ENCODE measurements around the gene GPC6.
"Not testable (repeated sequence)": the region's sequence is repeated elsewhere in the genome, so short reads cannot be mapped to it uniquely, and the experiment has no call there.

The GPC6 gene

DNA sequence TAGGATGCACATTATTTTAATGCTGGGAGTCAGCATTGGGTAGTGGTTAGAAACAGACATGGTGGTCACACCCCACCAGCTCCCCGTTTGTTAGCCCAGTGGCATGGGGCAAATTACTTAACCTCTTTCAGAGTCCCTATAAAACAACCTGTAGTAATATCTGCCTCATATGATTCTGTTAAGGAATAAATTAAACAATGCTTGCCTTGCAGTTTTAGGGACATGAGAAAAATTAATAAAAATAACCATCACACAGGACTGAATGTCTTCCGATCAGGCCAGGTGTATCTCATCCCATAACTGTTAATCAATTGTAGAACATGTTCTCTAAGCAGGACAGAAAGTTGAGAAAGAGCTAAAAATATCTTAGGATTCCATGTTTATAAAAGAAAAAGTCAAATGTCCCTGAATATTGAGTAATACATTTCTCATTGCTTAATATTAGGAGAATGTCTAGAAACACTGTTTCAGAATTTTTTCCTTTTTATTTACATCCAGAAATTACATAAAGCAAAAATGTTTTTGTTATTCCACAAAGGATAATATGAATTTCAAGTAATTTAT lies 196.5 kb downstream of the GPC6 start:
- no peak for DNase-seq (ENCODE audit: low read depth in 2 of 3, low spot score in 2 of 3)

DNA sequence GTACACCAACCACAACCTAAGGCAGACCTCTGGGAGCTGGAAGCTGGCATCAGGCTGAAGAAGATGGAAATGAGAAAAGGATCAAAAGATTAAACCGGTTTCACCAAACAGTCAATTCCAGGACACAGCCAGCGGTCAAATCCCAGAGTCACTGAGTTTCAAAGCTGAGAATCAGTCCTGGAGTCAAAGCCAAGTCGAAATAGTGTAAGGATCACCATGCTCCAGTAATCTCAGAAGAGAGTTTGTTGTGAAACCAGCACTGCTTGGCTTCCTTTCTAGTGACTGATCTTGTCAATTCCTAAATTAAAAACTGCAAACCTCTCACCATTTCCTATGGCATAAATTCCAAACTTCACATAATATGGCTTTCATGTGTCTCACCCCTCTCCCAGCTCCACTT lies 198.8 kb downstream of the GPC6 start:
- no peak for DNase-seq (ENCODE audit: low read depth in 2 of 3, low spot score in 2 of 3)

DNA sequence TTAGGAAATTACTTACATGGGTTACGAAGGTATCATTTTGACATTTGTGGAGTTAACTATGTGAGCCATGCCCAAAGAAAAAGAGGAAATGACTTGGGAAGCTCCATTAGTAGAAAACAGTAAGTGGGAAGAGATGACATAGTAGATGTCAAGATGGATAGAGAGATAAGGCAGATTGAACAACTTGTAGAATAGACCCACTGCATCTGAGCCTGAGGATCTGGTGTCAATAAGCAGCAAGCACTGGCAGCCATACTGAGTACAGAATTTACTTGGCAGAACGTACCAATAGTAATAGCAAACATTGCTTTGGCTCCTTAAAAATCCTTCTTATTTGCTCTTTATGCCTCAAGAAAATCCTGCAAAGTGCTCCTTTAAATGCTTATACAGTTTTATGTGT lies 203.8 kb downstream of the GPC6 start:
- no peak for DNase-seq (ENCODE audit: low read depth in 2 of 3, low spot score in 2 of 3)

DNA sequence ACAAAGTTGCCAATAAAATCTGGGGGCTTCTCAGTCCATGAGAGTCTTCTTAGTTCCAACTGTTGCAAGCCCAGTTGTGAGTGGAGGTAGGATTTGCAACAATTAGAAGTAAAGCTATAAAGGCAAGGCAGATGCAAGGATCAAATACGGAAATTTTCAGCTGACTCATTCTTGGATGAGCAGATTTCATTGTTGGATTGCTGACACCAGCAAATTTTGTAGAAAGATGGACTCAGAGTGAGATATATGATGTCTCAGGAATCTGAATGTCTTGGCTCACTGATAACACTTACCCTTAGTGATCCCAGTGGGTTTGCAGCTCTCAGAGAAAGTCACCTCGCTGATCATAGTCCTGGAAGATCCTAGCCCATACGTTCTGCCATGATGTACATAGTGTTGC lies 209.0 kb downstream of the GPC6 start:
- DNase-seq (ENCODE audit: low read depth in 2 of 3, low spot score in 2 of 3), result no peak

DNA sequence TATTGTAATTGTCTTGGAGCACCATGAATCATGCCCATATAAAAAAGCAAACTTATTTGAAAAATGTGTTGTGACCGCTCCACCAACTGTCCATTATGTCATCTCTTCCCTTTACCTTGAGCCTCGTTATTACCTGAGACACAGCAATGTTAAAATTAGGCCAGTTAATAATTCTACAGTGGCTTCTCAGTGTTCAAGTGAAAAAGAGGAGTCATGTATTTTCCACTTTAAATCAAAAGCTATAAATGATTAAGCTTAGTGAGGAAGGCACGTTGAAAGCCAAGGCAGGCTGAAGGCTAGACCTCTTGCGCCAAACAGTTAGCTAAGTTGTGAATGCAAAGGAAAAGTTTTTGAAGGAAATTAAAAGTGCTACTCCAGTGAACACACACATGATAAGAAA lies 210.5 kb downstream of the GPC6 start:
- no peak for DNase-seq (ENCODE audit: low read depth in 2 of 3, low spot score in 2 of 3)

DNA sequence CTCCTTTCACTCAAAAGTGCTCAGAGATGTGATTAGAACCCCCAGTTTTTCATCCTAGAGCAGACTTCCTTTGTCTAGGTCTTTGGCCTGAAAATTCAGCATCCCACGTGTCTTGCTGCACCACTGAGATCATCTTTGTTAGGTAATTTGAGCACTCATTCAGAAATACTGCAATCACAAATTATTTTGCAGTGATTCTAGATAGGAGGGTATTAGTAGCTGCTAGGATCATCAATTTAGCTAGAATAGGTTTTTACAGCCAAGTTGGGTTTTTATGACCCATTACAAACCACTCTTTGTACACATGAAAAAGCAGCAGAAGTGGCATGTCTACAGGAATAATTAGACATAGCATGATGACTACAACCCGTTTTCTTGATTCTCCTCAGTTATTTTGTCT lies 219.6 kb downstream of the GPC6 start:
- no peak for DNase-seq (ENCODE audit: low read depth in 2 of 3, low spot score in 2 of 3)

DNA sequence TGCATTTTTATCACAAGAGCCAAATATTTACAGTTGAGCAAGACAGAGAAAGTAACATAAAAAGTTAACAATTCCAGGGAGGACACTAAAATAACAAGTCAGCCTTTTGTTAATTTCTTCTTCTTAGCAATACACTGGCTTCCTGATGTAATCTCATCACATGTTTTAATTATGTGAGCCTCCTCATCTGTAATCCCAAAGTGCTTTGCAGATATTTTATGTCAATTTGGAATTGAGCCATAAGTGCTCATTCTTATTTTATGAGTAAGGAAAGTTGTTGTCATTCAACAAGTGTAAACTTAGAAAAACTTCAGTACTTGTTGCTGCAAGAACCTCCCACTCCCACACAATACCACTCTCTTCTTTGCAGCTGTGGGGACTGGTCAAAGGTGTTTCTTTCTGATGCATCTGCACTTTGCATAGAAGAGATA lies 223.6 kb downstream of the GPC6 start:
- DNase-seq (ENCODE audit: low read depth in 2 of 3, low spot score in 2 of 3), result no peak

DNA sequence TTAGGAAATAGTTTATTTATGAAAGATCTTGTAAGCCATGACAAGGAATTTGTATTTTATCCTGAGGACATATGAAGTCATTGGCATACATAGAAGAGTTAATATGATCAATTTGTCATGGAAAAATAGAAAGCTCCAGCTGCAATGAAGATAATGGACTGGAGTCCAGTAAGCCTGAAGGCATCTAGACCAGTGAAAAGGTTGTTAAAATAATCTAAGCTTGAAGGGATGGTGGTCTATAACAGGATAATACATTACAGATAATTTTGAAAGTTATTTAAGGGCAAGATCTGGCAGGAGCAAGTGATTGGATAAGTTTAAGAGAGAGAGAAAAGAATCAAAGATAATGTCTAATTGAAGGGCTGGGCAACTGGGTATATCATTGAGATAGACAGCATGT lies 224.2 kb downstream of the GPC6 start:
- DNase-seq (ENCODE audit: low read depth in 2 of 3, low spot score in 2 of 3), result no peak

DNA sequence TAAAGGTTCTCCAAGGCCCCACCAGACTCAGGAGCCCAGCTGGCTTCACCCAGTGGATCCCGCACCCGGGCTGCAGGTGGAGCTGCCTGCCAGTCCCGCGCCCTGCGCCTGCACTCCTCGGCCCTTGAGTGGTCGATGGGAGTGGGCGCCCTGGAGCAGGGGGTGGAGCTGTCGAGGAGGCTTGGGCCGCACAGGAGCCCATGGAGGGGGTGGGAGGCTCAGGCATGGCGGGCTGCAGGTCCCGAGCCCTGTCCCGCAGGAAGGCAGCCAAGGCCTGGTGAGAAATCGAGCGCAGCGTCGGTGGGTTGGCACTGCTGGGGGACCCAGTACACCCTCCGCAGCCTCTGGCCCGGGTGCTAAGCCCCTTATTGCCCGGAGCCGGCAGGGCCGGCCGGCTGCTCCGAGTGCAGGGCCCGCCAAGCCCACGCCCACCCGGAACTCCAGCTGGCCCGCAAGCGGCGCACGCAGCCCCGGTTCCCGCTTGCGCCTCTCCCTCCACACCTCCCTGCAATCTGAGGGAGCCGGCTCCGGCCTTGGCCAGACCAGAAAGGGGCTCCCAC lies 228.1 kb downstream of the GPC6 start:
- not testable (repeated sequence) for DNase-seq (ENCODE audit: low read depth in 2 of 3, low spot score in 2 of 3)

DNA sequence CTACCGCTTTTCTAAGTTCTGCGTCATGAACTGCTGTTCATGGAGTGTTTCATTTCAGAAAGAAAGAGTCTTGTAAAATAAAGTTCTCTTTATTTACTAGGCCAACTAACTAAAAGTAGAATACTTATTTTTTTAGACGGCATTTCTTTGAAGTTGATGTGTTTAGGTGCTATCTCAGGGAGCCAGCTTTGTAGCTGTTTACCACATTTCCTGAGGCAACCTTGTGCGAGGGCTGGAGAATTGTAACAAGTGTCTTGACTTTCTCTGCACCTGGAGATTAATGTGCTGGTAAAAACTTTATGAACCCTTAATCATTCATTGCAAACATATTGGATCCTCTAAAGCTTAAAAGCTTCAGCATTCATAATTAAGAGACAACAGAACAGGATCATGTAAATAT lies 229.3 kb downstream of the GPC6 start:
- DNase-seq (ENCODE audit: low read depth in 2 of 3, low spot score in 2 of 3), result no peak

DNA sequence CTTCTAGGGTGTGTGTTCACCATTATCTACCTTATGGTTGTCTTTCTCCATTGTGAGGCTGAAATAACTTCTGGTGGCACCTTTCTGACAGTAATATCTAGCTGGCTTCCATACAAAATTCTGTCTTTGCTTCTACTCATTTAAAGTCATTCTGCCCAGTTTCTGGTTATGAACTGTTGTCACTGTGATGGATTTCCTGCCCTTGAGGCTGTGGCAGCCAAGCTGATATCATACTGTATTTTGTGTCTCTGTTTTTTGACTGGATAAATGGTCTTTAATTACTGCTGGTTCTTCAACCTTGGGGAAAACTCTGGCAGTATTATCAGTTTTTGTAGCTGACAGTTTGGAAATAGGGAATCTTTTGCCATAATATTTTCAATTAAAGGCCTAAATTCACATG lies 233.4 kb downstream of the GPC6 start:
- DNase-seq (ENCODE audit: low read depth in 2 of 3, low spot score in 2 of 3), result no peak

DNA sequence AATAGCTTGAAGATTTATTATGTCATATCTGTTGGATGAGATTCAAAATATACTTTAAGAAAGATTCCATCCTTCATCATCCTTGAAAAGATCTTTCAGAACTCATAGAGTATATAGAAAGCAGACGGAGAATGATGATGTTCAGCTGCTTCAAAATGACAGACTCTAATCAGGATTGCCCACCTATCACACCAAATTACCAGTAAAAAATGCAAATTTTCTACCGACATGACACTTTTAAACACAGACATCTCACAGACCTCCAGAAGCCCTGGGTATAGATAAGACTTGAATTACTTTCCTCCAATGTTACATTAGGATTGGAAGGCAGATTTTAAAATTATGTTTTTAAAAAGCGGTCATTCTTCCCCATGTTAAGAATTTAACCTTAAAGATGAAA lies 235.5 kb downstream of the GPC6 start:
- no peak for DNase-seq (ENCODE audit: low read depth in 2 of 3, low spot score in 2 of 3)

DNA sequence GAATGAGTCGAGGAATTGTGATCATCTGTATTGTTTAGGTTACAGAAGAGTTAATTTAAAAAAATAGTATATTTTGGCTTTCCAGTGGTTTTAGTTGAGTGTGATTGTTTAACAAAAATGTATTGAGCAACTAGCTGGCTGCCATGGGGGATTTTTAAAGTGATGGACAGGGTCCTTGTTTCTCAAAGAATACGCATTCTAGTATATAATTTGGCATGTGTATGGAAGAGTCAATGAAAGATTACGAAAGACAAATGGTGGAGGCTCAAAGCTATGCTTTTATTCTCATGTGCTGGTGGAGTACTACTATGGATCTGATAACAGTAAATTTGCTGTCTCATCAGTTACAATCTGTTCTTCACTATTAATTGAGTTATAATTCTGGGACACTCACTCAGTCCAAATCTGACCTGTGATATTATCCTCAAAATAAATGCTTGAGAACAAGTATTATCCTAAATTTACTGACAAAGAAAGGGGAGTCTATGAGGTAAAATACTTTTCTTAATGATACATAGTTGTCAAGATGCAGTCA lies 240.0 kb downstream of the GPC6 start:
- no peak for DNase-seq (ENCODE audit: low read depth in 2 of 3, low spot score in 2 of 3)

DNA sequence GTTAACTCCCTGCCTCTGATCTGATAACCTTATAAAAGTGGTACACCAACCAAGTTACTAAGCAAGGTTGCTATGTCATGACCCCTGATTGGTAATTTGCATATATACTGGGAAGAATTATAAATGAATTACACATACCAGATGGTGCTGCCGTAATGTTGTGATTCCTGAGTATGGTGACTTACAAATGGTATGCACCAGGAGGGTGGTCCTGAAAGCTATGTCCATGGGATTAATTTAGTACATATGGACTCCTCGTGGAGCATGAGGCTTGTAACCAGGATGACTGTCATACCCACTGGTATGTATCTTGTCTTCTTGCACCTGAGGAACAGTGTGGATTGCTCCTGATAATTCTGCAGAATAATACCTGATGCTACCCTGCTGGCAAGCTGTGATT lies 240.6 kb downstream of the GPC6 start:
- no peak for DNase-seq (ENCODE audit: low read depth in 2 of 3, low spot score in 2 of 3)

DNA sequence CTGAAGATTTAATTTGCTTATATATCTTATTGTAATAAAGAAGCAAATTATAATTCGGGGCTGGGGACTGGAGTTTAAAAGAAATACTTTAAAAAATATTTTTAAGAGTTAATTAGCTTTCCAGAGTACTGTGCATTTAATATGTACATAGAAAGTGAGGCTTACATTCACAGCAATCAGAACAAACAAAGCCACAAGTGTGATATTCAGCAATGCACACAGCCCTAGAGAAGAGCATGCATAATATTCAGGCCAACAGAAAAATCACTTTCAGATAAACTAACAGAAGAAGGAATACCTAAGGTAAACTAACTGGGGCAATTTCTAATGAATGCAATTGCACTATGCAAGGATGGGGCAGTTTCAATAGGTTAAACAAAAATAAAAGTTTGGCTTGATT lies 241.8 kb downstream of the GPC6 start:
- no peak for DNase-seq (ENCODE audit: low read depth in 2 of 3, low spot score in 2 of 3)

DNA sequence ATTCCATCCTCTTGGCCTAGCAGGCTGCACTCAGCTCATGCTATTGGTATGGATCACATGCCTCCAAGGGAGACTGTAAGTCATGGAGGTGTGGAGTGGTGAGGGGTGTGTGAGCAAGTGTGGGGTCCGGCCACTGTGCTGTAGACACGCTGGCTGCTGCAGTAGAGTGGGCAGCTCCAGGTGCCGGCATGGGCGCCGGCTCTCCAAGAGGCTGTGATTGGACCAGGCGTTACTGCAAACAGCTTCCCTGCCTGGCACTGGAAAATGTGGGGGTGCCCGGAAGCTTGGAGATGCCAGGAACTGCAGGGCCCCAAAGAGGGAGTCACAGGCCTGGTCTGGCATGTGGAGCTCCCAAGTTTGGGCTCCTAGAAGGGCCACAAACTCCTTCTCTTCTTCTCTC lies 245.7 kb downstream of the GPC6 start:
- DNase-seq (ENCODE audit: low read depth in 2 of 3, low spot score in 2 of 3), result no peak

DNA sequence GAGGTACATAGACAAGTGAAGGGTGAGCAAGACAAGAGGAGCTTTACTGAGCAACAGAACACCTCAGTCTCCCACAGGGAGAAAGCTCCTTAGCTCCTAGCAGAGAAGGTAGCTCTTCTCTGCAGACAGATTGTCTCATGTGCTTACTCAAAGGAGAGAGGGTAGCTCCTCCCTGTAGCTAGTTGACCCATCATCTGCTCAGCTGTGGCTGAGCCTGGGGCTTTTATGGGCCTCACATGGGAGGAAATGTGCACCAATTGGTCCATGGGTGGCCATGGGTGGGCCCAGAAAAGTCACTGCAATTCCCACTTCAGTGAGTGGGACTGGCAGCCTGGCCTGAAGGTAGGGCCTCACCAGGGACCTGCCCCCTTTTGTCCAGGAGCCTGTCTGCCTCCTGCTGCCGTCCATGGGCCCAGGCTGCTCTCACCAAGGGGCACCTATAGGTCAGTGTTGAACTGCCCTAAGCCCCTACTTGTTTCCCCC lies 246.2 kb downstream of the GPC6 start:
- DNase-seq (ENCODE audit: low read depth in 2 of 3, low spot score in 2 of 3), result no peak

DNA sequence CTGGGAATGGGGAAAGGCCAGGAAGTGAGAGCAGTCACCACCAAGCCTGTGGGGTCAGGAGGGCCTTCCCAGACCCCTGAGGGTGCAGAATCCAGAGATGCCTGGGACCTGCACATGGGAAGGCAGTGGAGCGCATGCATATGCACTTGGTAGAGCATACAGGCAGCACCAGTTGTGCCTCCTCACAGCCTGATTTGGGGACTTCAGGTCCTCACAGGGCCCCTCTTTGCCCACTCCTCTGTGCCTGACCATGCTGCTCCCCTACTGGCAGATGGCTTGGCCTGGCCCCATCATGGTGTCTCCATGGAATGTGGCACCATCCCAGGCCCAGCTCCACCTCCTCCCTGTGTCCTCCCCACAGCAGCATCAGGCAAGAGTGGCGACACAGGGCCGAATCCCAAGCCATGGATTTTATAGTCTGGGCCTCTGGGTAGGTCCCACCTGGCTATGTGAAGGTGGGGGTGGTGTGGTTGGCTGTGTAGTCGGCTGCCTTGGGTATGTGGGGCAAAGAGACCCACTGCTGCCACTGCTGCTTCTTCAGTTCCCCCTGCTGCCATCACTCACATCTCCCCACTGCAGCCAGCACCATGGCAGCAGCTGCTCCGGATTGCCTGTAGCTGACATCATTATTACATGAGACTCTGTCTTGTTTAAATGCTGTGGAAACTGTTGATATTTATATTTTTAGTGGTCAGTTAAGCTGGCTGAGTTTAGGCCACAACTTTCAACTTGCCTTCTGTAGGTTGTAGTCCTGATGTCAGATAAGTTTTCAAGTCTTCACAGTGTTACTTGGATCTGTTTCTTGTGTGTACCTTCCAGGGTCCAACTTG lies 247.0 kb downstream of the GPC6 start:
- DNase-seq (ENCODE audit: low read depth in 2 of 3, low spot score in 2 of 3), result no peak

DNA sequence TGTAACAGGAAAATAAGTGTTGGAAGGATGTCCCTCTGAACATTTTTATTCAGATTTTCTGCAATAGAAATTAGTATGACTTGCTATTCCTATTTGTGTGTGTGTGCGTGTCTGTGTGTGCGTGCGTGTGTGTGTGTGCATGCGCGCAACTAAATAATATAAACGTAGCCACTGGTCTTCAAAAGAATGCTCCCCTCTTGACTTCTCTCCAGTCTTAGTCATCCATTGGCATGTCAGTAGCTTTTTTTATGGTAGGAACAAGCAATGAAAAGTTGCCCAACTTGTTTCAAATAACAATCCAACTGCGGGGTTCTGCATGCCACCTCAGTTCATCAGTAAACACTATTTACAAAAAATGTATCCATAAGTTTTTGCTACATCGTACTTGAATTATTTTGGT lies 249.6 kb downstream of the GPC6 start:
- DNase-seq (ENCODE audit: low read depth in 2 of 3, low spot score in 2 of 3), result no peak

DNA sequence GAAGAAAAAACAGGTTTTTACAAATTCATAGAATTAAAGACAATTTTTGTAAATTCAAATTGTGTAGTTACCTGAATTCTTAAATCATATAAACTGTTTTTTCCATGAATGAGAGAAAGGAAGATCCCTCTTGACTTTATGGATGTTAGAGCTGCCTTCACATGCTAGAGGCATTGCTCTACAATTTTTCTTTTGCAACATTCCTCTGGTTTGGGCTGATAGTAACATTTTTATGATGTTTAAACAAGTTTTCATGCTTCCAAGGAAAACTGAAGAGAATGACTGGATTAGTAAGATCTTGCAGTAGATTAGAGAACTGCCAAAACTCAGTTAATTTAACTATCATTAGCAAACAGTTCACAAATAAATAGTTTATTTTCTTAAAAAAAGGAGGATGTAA lies 250.6 kb downstream of the GPC6 start:
- DNase-seq (ENCODE audit: low read depth in 2 of 3, low spot score in 2 of 3), result no peak

DNA sequence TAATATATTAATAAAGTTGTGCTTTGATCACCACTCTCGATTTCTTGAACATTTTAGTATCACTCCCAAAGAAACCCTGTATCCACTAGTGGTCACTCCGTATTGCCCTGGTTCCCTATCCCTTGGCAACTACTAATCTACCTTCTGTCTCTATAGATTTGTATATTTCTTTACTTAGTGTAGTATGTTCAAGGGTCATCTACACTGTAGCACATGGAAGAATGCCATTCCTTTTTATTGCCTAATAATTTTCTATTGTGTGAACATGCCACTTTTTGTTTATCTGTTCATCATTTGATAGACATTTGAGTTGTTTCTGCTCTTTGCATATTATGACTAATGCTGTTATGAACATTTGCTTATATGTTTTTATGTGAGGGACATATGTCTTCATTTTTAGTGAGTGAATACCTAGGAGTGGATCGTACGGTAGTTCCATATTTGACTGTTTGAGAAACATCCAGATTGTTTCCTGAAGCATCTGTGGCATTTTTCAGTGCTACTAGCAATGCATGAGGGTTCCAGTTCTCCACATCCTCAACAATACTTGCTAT lies 254.0 kb downstream of the GPC6 start:
- no peak for DNase-seq (ENCODE audit: low read depth in 2 of 3, low spot score in 2 of 3)

DNA sequence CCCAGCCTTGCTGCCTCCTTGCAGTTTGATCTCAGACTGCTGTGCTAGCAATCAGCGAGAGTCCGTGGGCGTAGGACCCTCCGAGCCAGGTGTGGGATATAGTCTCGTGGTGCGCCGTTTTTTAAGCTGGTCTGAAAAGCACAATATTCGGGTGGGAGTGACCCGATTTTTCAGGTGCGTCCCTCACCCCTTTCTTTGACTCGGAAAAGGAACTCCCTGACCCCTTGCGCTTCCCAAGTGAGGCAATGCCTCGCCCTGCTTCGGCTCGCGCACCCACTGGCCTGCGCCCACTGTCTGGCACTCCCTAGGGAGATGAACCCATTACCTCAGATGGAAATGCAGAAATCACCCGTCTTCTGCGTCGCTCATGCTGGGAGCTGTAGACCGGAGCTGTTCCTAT lies 269.5 kb downstream of the GPC6 start:
- not testable (repeated sequence) for DNase-seq (ENCODE audit: low read depth in 2 of 3, low spot score in 2 of 3)
